Neural progenitor cell (in vitro differentiated cells): Measurements from ENCODE around the gene ADK.

Source experiments
- EZH2 ChIP-seq: fragments of 200-600 bp; sonication (generic); IDR thresholded peaks from 2 replicates; pipeline ENCODE4 v1.6.1; 2017; ENCODE audit warnings: antibody characterized with exemption, mild to moderate bottlenecking, moderate library complexity
- EZH2phosphoT487 ChIP-seq: fragments of 200-600 bp; sonication (generic); IDR thresholded peaks from 2 replicates; pipeline ENCODE4 v1.6.1; 2017; ENCODE audit warnings: antibody characterized with exemption

- TF ChIP-seq EZH2phosphoT487 = no peak
- TF ChIP-seq EZH2 = no peak
Observed at GRCh38 chr10:74400186-74400585, 249.2 kb downstream of the ADK start.
